Loucy (cell line): Measurements from ENCODE around the gene ZNF664.

Experiments used
- H2AFZ ChIP-seq: fragments of 200-600 bp; sonication (generic); 2 replicates; pipeline ENCODE4 v1.6.0; 2016; ENCODE audit warnings: antibody characterized with exemption, mild to moderate bottlenecking, low read length, moderate library complexity
- H3F3A ChIP-seq: fragments of 200-600 bp; 2 replicates; pipeline ENCODE4 v1.6.0; 2016; ENCODE audit warnings: antibody characterized with exemption, low read depth, mild to moderate bottlenecking
- H3K27me3 ChIP-seq: fragments of 200-600 bp; sonication (generic); 2 replicates; pipeline ENCODE4 v1.6.1; 2014; ENCODE audit warnings: low read length, mild to moderate bottlenecking; ENCODE audit not compliant: insufficient read depth, poor library complexity, severe bottlenecking
- H3K36me3 ChIP-seq: fragments of 200-600 bp; sonication (generic); 2 replicates; pipeline ENCODE4 v1.6.1; 2016; ENCODE audit warnings: low read length; ENCODE audit not compliant: insufficient read depth
- H3K4me1 ChIP-seq: fragments of 200-600 bp; sonication (generic); 2 replicates; pipeline ENCODE4 v1.5.1; 2014; ENCODE audit warnings: low read length, mild to moderate bottlenecking; ENCODE audit not compliant: insufficient read depth, poor library complexity, severe bottlenecking
- H3K4me2 ChIP-seq: fragments of 200-600 bp; sonication (generic); 2 replicates; pipeline ENCODE4 v1.6.0; 2014; ENCODE audit warnings: antibody characterized with exemption, low read length, low read depth, mild to moderate bottlenecking; ENCODE audit not compliant: poor library complexity, severe bottlenecking
- H3K4me3 ChIP-seq: fragments of 200-600 bp; sonication (generic); 2 replicates; pipeline ENCODE4 v1.5.1; 2014; ENCODE audit warnings: low read length, mild to moderate bottlenecking, mixed read lengths; ENCODE audit not compliant: poor library complexity, severe bottlenecking
- H3K79me2 ChIP-seq: fragments of 200-600 bp; sonication (generic); 2 replicates; pipeline ENCODE4 v1.6.1; 2014; ENCODE audit warnings: low read length; ENCODE audit not compliant: insufficient read depth
- H3K9ac ChIP-seq: fragments of 200-600 bp; sonication (generic); 2 replicates; pipeline ENCODE4 v1.6.0; 2014; ENCODE audit warnings: mild to moderate bottlenecking, low read depth, low read length, moderate library complexity; ENCODE audit not compliant: poor library complexity, severe bottlenecking
- H3K9me2 ChIP-seq: fragments of 200-600 bp; sonication (generic); replicated peaks from 2 replicates; pipeline ENCODE4 v1.6.1; 2016; ENCODE audit warnings: low read depth, low read length, mixed read lengths
- H3K9me3 ChIP-seq: fragments of 200-600 bp; sonication (generic); 2 replicates; pipeline ENCODE4 v1.6.1; 2014; ENCODE audit warnings: mild to moderate bottlenecking, antibody characterized with exemption, low read length, low read depth; ENCODE audit not compliant: insufficient read depth
- H4K20me1 ChIP-seq: fragments of 200-600 bp; sonication (generic); 2 replicates; pipeline ENCODE4 v1.6.0; 2014; ENCODE audit warnings: antibody characterized with exemption, low read length, mild to moderate bottlenecking; ENCODE audit not compliant: insufficient read depth, poor library complexity, severe bottlenecking
- CTCF ChIP-seq: fragments of 200-600 bp; sonication (generic); conservative IDR thresholded peaks from 2 replicates; pipeline ENCODE4 v1.5.1; 2014; ENCODE audit warnings: mild to moderate bottlenecking, antibody characterized with exemption, low read length
- EZH2phosphoT487 ChIP-seq: fragments of 200-600 bp; IDR thresholded peaks from 2 replicates; pipeline ENCODE4 v1.6.1; 2018; ENCODE audit warnings: antibody characterized with exemption, mild to moderate bottlenecking, moderate library complexity, borderline replicate concordance

ZNF664 gene

GRCh38 chr12:124006085-124006845, 33.2 kb downstream of the ZNF664 start:
- TF ChIP-seq CTCF (no peak), EZH2phosphoT487 (no peak)
- Histone ChIP-seq H3K9ac (no peak overlapping the region), H3K36me3 (peaks cover 50% of the 10 kb centered on the region; the same call in 1 of the 2 replicates), H3K4me3 (no peak overlapping the region), H3K9me2 (no peaks in the 10 kb centered on the region), H3K9me3 (no peaks in the 10 kb centered on the region), H2AFZ (no peak overlapping the region), H3K79me2 (peaks cover 21% of the 10 kb centered on the region; the same call in 1 of the 2 replicates), H3F3A (no peaks in the 10 kb centered on the region), H3K27me3 (no peaks in the 10 kb centered on the region), H3K4me2 (no peak overlapping the region), H4K20me1 (peaks cover 6% of the 10 kb centered on the region), H3K4me1 (no peaks in the 10 kb centered on the region)

- TF ChIP-seq CTCF: no peak
- no peak for TF ChIP-seq EZH2phosphoT487
- no peaks in the 10 kb centered on the region for H3K9me2 ChIP-seq
- peaks cover 51% of the 10 kb centered on the region for H3K36me3 ChIP-seq
- H3K4me2 ChIP-seq: no peak overlapping the region
- H3K9me3 ChIP-seq: no peaks in the 10 kb centered on the region
- H3K79me2 ChIP-seq: peaks cover 15% of the 10 kb centered on the region; the same call in 1 of the 2 replicates
- H4K20me1 ChIP-seq: peaks cover 4% of the 10 kb centered on the region
- H3K27me3 ChIP-seq: no peaks in the 10 kb centered on the region
- no peak overlapping the region for H3K4me3 ChIP-seq
- no peaks in the 10 kb centered on the region for H3K4me1 ChIP-seq
- no peak overlapping the region for H2AFZ ChIP-seq
- H3K9ac ChIP-seq: no peak overlapping the region
- no peaks in the 10 kb centered on the region for H3F3A ChIP-seq
Measured at GRCh38 chr12:124006846-124007713, 34.1 kb downstream of the ZNF664 start.

- Histone ChIP-seq H3K9me3 (no peaks in the 10 kb centered on the region), H3K4me2 (no peak overlapping the region), H3K36me3 (peaks cover 60% of the 10 kb centered on the region), H4K20me1 (peaks cover 3% of the 10 kb centered on the region), H3F3A (no peaks in the 10 kb centered on the region), H3K4me3 (no peak overlapping the region), H3K4me1 (no peaks in the 10 kb centered on the region), H3K79me2 (peaks cover 6% of the 10 kb centered on the region; the same call in 1 of the 2 replicates), H3K27me3 (no peaks in the 10 kb centered on the region), H2AFZ (no peak overlapping the region), H3K9ac (no peak overlapping the region), H3K9me2 (no peaks in the 10 kb centered on the region)
- TF ChIP-seq CTCF: no peak
- TF ChIP-seq EZH2phosphoT487: no peak
Measured at GRCh38 chr12:124007826-124008570, 35.0 kb downstream of the ZNF664 start.
